Measurements from ENCODE around the gene RIT1.

- no peak for TF ChIP-seq CTCF (IDR thresholded peaks at IDR 0.05)
- TF ChIP-seq POLR2A (IDR thresholded peaks at IDR 0.05): no peak
Measured at GRCh38 chr1:155892796-155893195, 18.4 kb downstream of the RIT1 start.

Data from testis (tissue), 2 donors.